ENCODE results near the gene PNMA6F. TPM values are rescaled to one million over a fixed set of nuclear protein-coding genes. Genes with fewer than 3 reads are reported as not detected.

PNMA6F gene
- total RNA-seq, 6 donors from 2014 or later: not detected

DNA sequence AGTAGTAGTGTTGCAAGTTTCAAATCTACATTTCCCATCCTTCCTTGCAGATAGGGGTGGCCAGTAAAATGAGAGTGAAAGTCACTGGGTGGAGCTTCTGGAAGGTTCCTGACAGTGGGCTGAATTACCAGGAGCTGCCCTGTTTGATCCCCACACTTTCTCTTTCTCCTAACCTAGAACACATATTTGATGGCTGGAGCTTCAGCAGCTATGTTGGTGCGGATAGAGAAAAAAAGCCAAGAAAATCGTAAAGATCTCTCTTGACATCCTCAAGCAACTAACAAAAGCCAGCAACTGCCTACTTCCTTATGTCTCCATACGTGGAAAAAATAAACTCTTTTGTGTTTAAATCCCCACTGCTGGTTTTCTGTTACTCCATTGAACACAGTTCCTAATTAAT is 44.6 kb upstream of the PNMA6F start:
- ATAC-seq (ENCODE audit: low FRiP score in 2 of 2) (no peak), DNase-seq (no peak)
- Histone ChIP-seq H3K9me3 (no peaks in the 10 kb centered on the region), H3K27me3 (no peaks in the 10 kb centered on the region), H3K4me3 (no peak overlapping the region), H3K36me3 (no peaks in the 10 kb centered on the region), H3K4me1 (no peaks in the 10 kb centered on the region), H3K27ac (no peak overlapping the region)
- no peak for TF ChIP-seq EP300 (IDR thresholded peaks at IDR 0.05)
- TF ChIP-seq POLR2A (IDR thresholded peaks at IDR 0.05): no peak
- TF ChIP-seq, protein P1, sequence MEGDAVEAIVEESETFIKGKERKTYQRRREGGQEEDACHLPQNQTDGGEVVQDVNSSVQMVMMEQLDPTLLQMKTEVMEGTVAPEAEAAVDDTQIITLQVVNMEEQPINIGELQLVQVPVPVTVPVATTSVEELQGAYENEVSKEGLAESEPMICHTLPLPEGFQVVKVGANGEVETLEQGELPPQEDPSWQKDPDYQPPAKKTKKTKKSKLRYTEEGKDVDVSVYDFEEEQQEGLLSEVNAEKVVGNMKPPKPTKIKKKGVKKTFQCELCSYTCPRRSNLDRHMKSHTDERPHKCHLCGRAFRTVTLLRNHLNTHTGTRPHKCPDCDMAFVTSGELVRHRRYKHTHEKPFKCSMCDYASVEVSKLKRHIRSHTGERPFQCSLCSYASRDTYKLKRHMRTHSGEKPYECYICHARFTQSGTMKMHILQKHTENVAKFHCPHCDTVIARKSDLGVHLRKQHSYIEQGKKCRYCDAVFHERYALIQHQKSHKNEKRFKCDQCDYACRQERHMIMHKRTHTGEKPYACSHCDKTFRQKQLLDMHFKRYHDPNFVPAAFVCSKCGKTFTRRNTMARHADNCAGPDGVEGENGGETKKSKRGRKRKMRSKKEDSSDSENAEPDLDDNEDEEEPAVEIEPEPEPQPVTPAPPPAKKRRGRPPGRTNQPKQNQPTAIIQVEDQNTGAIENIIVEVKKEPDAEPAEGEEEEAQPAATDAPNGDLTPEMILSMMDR (IDR thresholded peaks at IDR 0.05): no peak
- TF ChIP-seq POLR2AphosphoS5 (IDR thresholded peaks at IDR 0.05): no peak
- 71 to 81% methylated on average over 3 of the region's 3 CpGs for WGBS, 2 donors

DNA sequence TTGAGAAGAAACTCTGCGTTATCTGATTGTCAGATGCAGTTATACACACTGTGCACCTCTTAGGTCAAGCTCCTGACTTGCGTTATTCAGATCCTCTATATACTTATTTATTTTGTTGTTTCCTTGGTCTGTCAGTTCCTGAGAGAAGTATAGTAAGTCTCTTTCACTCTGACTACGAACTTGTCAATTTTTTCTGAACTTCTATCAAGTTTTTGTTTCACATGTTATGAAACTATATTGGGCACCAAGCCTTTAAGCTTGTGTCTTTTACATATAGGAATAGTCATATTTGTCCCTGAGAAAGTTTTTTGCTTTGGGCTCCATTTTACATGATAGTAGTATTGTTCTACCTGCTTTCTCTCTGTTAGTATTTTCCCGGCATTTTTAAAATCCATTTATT is 44.1 kb upstream of the PNMA6F start:
- ATAC-seq (ENCODE audit: low FRiP score in 2 of 2) (no peak), DNase-seq (no peak)
- 78 to 91% methylated on average over 4 of the region's 4 CpGs for whole genome bisulfite sequencing, 2 donors
- Histone ChIP-seq H3K9me3 (no peaks in the 10 kb centered on the region), H3K27me3 (no peaks in the 10 kb centered on the region), H3K27ac (no peak overlapping the region), H3K4me3 (no peak overlapping the region), H3K36me3 (no peaks in the 10 kb centered on the region), H3K4me1 (no peaks in the 10 kb centered on the region)
- TF ChIP-seq POLR2AphosphoS5 (IDR thresholded peaks at IDR 0.05) (no peak), POLR2A (IDR thresholded peaks at IDR 0.05) (no peak), EP300 (IDR thresholded peaks at IDR 0.05) (no peak)
- TF ChIP-seq, protein P1 (IDR thresholded peaks at IDR 0.05): no peak

- H3K9me3 ChIP-seq: peaks cover 0 to 20% (median 0%) of the 10 kb centered on the region in 4 donors
- no peak overlapping the region for H3K4me3 ChIP-seq
- TF ChIP-seq POLR2A (IDR thresholded peaks at IDR 0.05): no peak
- no peak for TF ChIP-seq EP300 (IDR thresholded peaks at IDR 0.05)
- no peak for TF ChIP-seq POLR2AphosphoS5 (IDR thresholded peaks at IDR 0.05)
- TF ChIP-seq, protein P1 (IDR thresholded peaks at IDR 0.05): no peak
- WGBS, 2 donors: 45 to 54% methylated on average over 2 of the region's 2 CpGs
- DNase-seq (no peak), ATAC-seq (ENCODE audit: low FRiP score in 2 of 2) (no peak)
- H3K36me3 ChIP-seq: no peaks in the 10 kb centered on the region
- no peak overlapping the region for H3K27ac ChIP-seq
- no peaks in the 10 kb centered on the region for H3K4me1 ChIP-seq
- no peaks in the 10 kb centered on the region for H3K27me3 ChIP-seq
Observed at GRCh38 chrX:153361781-153362397, 40.3 kb upstream of the PNMA6F start.

GRCh38 chrX:153357877-153358276 is 36.3 kb upstream of the PNMA6F start:
- DNase-seq (no peak), ATAC-seq (ENCODE audit: low FRiP score in 2 of 2) (no peak)
- Histone ChIP-seq H3K4me3 (no peak overlapping the region), H3K36me3 (no peaks in the 10 kb centered on the region), H3K9me3 (peaks cover 0 to 28% (median 0%) of the 10 kb centered on the region in 4 donors), H3K27ac (no peak overlapping the region), H3K4me1 (no peaks in the 10 kb centered on the region), H3K27me3 (no peaks in the 10 kb centered on the region)
- 100% methylated on average over 1 of the region's 1 CpG for WGBS, 2 donors
- TF ChIP-seq EP300 (IDR thresholded peaks at IDR 0.05): no peak
- no peak for TF ChIP-seq POLR2AphosphoS5 (IDR thresholded peaks at IDR 0.05)
- TF ChIP-seq POLR2A (IDR thresholded peaks at IDR 0.05): no peak
- TF ChIP-seq, protein P1 (IDR thresholded peaks at IDR 0.05): no peak

DNA sequence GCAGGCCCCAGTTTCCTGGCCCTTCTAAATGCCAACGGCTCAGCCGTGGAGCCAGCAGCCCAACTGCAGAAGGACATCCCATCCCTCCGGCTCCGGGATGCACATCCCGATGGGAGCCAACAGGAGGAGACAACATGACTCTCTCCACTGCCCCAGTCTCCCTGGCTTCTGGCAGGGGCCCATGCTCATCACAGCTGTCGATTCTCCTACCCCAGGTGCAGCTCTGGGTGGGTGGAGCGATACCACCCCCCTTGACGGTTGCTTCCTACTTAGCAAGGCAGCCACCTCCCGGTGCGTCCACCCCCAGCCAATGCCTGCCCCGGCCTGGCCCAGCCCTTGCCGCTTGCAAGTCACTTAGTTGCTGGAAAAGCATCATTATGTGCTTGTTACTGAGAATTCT is 31.8 kb upstream of the PNMA6F start:
- H3K4me3 ChIP-seq: no peak overlapping the region
- H3K36me3 ChIP-seq: peaks cover 0 to 11% (median under 1%) of the 10 kb centered on the region in 4 donors
- no peaks in the 10 kb centered on the region for H3K4me1 ChIP-seq
- no peak for ATAC-seq (ENCODE audit: low FRiP score in 2 of 2)
- peaks cover 0 to 21% (median 0%) of the 10 kb centered on the region in 4 donors for H3K9me3 ChIP-seq
- H3K27me3 ChIP-seq: no peaks in the 10 kb centered on the region
- no peak overlapping the region for H3K27ac ChIP-seq
- 85% methylated on average over 12 of the region's 12 CpGs; no CpG with 5 or more reads in 1 of the 2 donors for WGBS, 2 donors
- TF ChIP-seq POLR2A (IDR thresholded peaks at IDR 0.05) (no peak), POLR2AphosphoS5 (IDR thresholded peaks at IDR 0.05) (no peak), EP300 (IDR thresholded peaks at IDR 0.05) (no peak)
- TF ChIP-seq, protein P1 (IDR thresholded peaks at IDR 0.05): no peak
- peak in 1 of 2 donors; percentile 50 for DNase-seq

Measured in upper lobe of left lung (tissue), 6 donors.